Astrocyte (in vitro differentiated cells and primary cell): ENCODE results near the gene MCOLN1. TPM values are rescaled to one million over a fixed set of nuclear protein-coding genes. Genes with fewer than 3 reads are reported as not detected.
A peak's percentile ranks its signal among the peaks of the same experiment; 100 is the strongest.

Experiments
- DNase-seq: peaks from one replicate; pipeline ENCODE4 v3.0.0-alpha.2; 2010; ENCODE audit warnings: low read depth
- FAIRE-seq: peaks from 2 replicates; lab custom pipeline; 2011; peaks lifted over from hg19 to GRCh38; lab: Jason Lieb, UNC
- H2AFZ ChIP-seq: 2 replicates; pipeline ENCODE4 v1.6.0; 2012; ENCODE audit warnings: low read depth, low read length, inconsistent platforms
- H3K27ac ChIP-seq: 2 replicates; pipeline ENCODE4 v1.5.1; 2011; ENCODE audit warnings: low read depth, low read length, inconsistent platforms
- H3K27me3 ChIP-seq: 2 replicates; pipeline ENCODE4 v1.6.0; 2011; ENCODE audit warnings: low read length, inconsistent platforms; ENCODE audit not compliant: insufficient read depth
- H3K36me3 ChIP-seq: 2 replicates; pipeline ENCODE4 v1.5.1; 2011; ENCODE audit warnings: low read length, inconsistent platforms; ENCODE audit not compliant: insufficient read depth
- H3K4me1 ChIP-seq: 2 replicates; pipeline ENCODE4 v1.5.1; 2011; ENCODE audit warnings: low read length, inconsistent platforms; ENCODE audit not compliant: insufficient read depth
- H3K4me2 ChIP-seq: 2 replicates; pipeline ENCODE4 v1.6.0; 2012; ENCODE audit warnings: low read length, inconsistent platforms
- H3K4me3 ChIP-seq: 2 replicates; pipeline ENCODE4 v1.5.1; 2011; ENCODE audit warnings: low read depth, mild to moderate bottlenecking, low read length, inconsistent platforms; ENCODE audit not compliant: insufficient read depth
- H3K79me2 ChIP-seq: 2 replicates; pipeline ENCODE4 v1.6.0; 2012; ENCODE audit warnings: mild to moderate bottlenecking, low read length, inconsistent platforms; ENCODE audit not compliant: insufficient read depth
- H3K9ac ChIP-seq: 2 replicates; pipeline ENCODE4 v1.6.0; 2012; ENCODE audit warnings: mild to moderate bottlenecking, low read length, inconsistent platforms
- H3K9me3 ChIP-seq: 2 replicates; pipeline ENCODE4 v1.5.1; 2012; ENCODE audit warnings: low read depth, mild to moderate bottlenecking, low read length, inconsistent platforms; ENCODE audit not compliant: insufficient read depth
- H4K20me1 ChIP-seq: 2 replicates; pipeline ENCODE4 v1.6.0; 2012; ENCODE audit warnings: low read length, inconsistent platforms; ENCODE audit not compliant: insufficient read depth
- H3K27ac Mint-ChIP-seq: one replicate; pipeline ENCODE4 v1.8.0; 2021; ENCODE audit warnings: mild to moderate bottlenecking, mixed read lengths; ENCODE audit not compliant: unreplicated experiment
- H3K27me3 Mint-ChIP-seq: one replicate; pipeline ENCODE4 v1.8.0; 2021; ENCODE audit warnings: low read depth, mixed read lengths; ENCODE audit not compliant: unreplicated experiment
- H3K36me3 Mint-ChIP-seq: one replicate; pipeline ENCODE4 v1.8.0; 2021; ENCODE audit warnings: low read depth, mixed read lengths; ENCODE audit not compliant: unreplicated experiment
- H3K4me1 Mint-ChIP-seq: one replicate; pipeline ENCODE4 v1.8.0; 2021; ENCODE audit warnings: low read depth, mixed read lengths; ENCODE audit not compliant: unreplicated experiment
- H3K4me3 Mint-ChIP-seq: one replicate; pipeline ENCODE4 v1.8.0; 2021; ENCODE audit warnings: mild to moderate bottlenecking, moderate library complexity, mixed read lengths; ENCODE audit not compliant: unreplicated experiment
- H3K9me3 Mint-ChIP-seq: one replicate; pipeline ENCODE4 v1.8.0; 2021; ENCODE audit warnings: mild to moderate bottlenecking, mixed read lengths; ENCODE audit not compliant: unreplicated experiment
- EZH2 ChIP-seq: IDR thresholded peaks from 2 replicates; pipeline ENCODE4 v1.6.1; 2012; ENCODE audit warnings: mild to moderate bottlenecking, low read length, inconsistent platforms; ENCODE audit not compliant: insufficient read depth
- total RNA-seq: library from RNA; stranded (reverse); gene quantifications from 2 replicates; pipeline ENCODE4 v1.2.1, GENCODE V29; 2021
- TF ChIP-seq, protein P1 (sequence below): IDR thresholded peaks from 2 replicates; pipeline ENCODE4 v1.5.1; 2011; ENCODE audit warnings: low read depth, mild to moderate bottlenecking, inconsistent platforms, low read length, moderate library complexity; ENCODE audit not compliant: insufficient read depth

The MCOLN1 gene
- total RNA-seq, 1 donor from 2014 or later, result 26.2 TPM

DNA sequence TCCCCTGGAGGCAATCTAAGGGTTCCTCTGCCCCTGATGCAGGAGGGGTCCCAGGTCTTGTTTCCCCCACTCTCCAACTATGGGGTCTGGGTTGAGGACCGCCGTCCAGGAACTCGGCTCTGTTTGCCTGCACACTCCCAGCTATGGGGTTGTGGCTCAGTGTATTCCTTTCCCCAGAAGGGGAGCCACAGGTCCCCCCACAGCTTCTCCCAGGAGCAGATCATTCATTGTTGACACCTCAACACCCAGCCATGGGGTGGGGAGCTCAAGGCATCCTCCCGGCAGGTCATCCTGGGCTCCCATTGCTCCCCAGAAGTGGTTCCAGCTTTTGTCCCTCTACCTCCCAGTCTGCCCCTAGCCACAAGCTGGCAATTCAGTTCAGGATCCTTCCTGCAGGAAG is 5.5 kb upstream of the MCOLN1 start:
- H3K27ac ChIP-seq, result no peak overlapping the region
- no peak overlapping the region for H2AFZ ChIP-seq
- no peak for FAIRE-seq

DNA sequence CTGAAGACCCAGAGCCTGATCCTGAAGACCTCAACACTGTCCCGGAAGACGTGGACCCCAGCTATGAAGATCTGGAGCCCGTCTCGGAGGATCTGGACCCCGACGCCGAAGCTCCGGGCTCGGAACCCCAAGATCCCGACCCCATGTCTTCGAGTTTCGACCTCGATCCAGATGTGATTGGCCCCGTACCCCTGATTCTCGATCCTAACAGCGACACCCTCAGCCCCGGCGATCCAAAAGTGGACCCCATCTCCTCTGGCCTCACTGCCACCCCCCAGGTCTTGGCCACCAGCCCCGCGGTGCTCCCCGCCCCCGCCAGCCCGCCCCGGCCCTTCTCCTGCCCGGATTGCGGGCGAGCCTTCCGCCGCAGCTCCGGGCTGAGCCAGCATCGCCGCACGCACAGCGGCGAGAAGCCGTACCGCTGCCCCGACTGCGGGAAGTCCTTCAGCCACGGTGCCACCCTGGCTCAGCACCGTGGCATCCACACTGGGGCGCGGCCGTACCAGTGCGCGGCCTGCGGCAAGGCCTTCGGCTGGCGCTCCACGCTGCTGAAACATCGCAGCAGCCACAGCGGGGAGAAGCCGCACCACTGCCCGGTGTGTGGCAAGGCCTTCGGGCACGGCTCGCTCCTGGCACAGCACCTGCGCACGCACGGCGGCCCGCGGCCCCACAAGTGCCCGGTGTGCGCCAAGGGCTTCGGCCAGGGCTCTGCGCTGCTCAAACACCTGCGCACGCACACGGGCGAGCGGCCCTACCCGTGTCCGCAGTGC is 2.9 kb upstream of the MCOLN1 start:
- H3K4me1 Mint-ChIP-seq, result peaks cover 13% of the 10 kb centered on the region
- Histone ChIP-seq H3K36me3 (no peaks in the 10 kb centered on the region), H3K9ac (no peak overlapping the region), H3K79me2 (peaks cover 34% of the 10 kb centered on the region), H3K4me2 (no peak overlapping the region), H3K9me3 (no peaks in the 10 kb centered on the region), H3K27me3 (no peaks in the 10 kb centered on the region), H2AFZ (no peak overlapping the region), H3K4me1 (peaks cover 33% of the 10 kb centered on the region), H3K27ac (no peak overlapping the region), H4K20me1 (peaks cover 5% of the 10 kb centered on the region), H3K4me3 (no peak overlapping the region)
- no peaks in the 10 kb centered on the region for H3K36me3 Mint-ChIP-seq
- no peaks in the 10 kb centered on the region for H3K9me3 Mint-ChIP-seq
- no peak overlapping the region for H3K4me3 Mint-ChIP-seq
- FAIRE-seq (no peak), DNase-seq (no peak)
- no peaks in the 10 kb centered on the region for H3K27me3 Mint-ChIP-seq
- no peak overlapping the region for H3K27ac Mint-ChIP-seq
- TF ChIP-seq EZH2, result no peak
- TF ChIP-seq, protein P1, sequence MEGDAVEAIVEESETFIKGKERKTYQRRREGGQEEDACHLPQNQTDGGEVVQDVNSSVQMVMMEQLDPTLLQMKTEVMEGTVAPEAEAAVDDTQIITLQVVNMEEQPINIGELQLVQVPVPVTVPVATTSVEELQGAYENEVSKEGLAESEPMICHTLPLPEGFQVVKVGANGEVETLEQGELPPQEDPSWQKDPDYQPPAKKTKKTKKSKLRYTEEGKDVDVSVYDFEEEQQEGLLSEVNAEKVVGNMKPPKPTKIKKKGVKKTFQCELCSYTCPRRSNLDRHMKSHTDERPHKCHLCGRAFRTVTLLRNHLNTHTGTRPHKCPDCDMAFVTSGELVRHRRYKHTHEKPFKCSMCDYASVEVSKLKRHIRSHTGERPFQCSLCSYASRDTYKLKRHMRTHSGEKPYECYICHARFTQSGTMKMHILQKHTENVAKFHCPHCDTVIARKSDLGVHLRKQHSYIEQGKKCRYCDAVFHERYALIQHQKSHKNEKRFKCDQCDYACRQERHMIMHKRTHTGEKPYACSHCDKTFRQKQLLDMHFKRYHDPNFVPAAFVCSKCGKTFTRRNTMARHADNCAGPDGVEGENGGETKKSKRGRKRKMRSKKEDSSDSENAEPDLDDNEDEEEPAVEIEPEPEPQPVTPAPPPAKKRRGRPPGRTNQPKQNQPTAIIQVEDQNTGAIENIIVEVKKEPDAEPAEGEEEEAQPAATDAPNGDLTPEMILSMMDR, result no peak

More for the DNA sequence above, 5.5 kb upstream of the MCOLN1 start:
- H3K4me2 ChIP-seq, result peak overlapping the region; percentile 99
- H3K36me3 ChIP-seq, result no peaks in the 10 kb centered on the region
- H4K20me1 ChIP-seq, result no peaks in the 10 kb centered on the region
- peaks cover 8% of the 10 kb centered on the region for H3K4me1 Mint-ChIP-seq
- no peaks in the 10 kb centered on the region for H3K27me3 ChIP-seq
- H3K4me3 ChIP-seq, result peak overlapping the region; percentile 71
- peak overlapping the region; percentile 95 for H3K9ac ChIP-seq
- peak overlapping the region; percentile 47 for H3K27ac Mint-ChIP-seq
- H3K4me1 ChIP-seq, result peaks cover 21% of the 10 kb centered on the region
- no peaks in the 10 kb centered on the region for H3K36me3 Mint-ChIP-seq
- H3K27me3 Mint-ChIP-seq, result peaks cover 2% of the 10 kb centered on the region
- H3K9me3 Mint-ChIP-seq, result no peaks in the 10 kb centered on the region
- no peak for DNase-seq
- TF ChIP-seq, protein P1, result no peak
- TF ChIP-seq EZH2, result no peak
- H3K9me3 ChIP-seq, result no peaks in the 10 kb centered on the region
- H3K4me3 Mint-ChIP-seq, result peak overlapping the region; percentile 89
- H3K79me2 ChIP-seq, result peaks cover 13% of the 10 kb centered on the region
